HL-60 (cell line): Measurements from ENCODE around the gene WFS1.

Experiments used
- DNase-seq, 2 experiments: peaks; one replicate each; pipeline ENCODE4 v3.0.0-alpha.2; 2010 to 2020; ENCODE audit warnings: low read depth in 1 of 2, low spot score in 1 of 2
- H3K27ac ChIP-seq: fragments of 250-450 bp; sonication (Bioruptor Pico); replicated peaks from 2 replicates; pipeline ENCODE4 v1.5.1; 2020; ENCODE audit warnings: mild to moderate bottlenecking, moderate library complexity
- H3K27me3 ChIP-seq: fragments of 250-450 bp; sonication (Bioruptor Pico); 2 replicates; pipeline ENCODE4 v1.5.1; 2021; ENCODE audit warnings: mild to moderate bottlenecking, moderate library complexity; ENCODE audit not compliant: insufficient read depth, poor library complexity, severe bottlenecking
- H3K4me3 ChIP-seq: replicated peaks from 2 replicates; pipeline ENCODE4 v1.5.1; 2011; ENCODE audit warnings: mild to moderate bottlenecking, control low read depth, low read length; ENCODE audit not compliant: insufficient read depth
- GABPA ChIP-seq: IDR thresholded peaks from 2 replicates; pipeline ENCODE4 v1.6.1; 2012; ENCODE audit warnings: low read depth
- POLR2AphosphoS5 ChIP-seq: IDR thresholded peaks from 2 replicates; pipeline ENCODE4 v1.6.1; 2012; ENCODE audit warnings: low read depth
- SPI1 ChIP-seq: IDR thresholded peaks from 2 replicates; pipeline ENCODE4 v1.6.1; 2012; ENCODE audit warnings: low read depth, mild to moderate bottlenecking, borderline replicate concordance
- TF ChIP-seq, protein P1 (sequence below): IDR thresholded peaks from 2 replicates; pipeline ENCODE4 v1.6.1; 2012; ENCODE audit warnings: low read depth; ENCODE audit not compliant: insufficient replicate concordance
- TF ChIP-seq, protein P2 (sequence below): IDR thresholded peaks from one replicate; pipeline ENCODE4 v1.5.1; 2011; ENCODE audit warnings: low read length, control low read depth, inconsistent platforms; ENCODE audit not compliant: insufficient read depth

Gene WFS1

DNA sequence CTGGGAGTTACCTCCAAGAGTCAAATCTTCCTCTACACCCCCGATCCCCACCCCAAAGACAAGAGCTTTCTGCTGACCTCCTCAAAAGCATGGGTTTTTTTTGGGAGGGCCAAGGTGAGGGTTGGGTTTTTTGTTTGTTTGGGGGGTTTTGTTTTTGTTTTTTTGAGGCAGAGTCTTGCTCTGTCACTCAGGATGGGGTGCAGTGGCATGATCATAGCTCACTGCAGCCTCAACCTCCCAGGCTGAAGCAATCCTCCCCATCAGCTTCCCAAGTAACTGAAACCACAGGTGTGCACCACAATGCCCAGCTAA is 18.7 kb upstream of the WFS1 start:
- H3K27ac ChIP-seq, result no peak overlapping the region
- H3K4me3 ChIP-seq, result no peak overlapping the region
- no peaks in the 10 kb centered on the region for H3K27me3 ChIP-seq
- no peak for TF ChIP-seq GABPA
- no peak for TF ChIP-seq POLR2AphosphoS5
- TF ChIP-seq, protein P1, sequence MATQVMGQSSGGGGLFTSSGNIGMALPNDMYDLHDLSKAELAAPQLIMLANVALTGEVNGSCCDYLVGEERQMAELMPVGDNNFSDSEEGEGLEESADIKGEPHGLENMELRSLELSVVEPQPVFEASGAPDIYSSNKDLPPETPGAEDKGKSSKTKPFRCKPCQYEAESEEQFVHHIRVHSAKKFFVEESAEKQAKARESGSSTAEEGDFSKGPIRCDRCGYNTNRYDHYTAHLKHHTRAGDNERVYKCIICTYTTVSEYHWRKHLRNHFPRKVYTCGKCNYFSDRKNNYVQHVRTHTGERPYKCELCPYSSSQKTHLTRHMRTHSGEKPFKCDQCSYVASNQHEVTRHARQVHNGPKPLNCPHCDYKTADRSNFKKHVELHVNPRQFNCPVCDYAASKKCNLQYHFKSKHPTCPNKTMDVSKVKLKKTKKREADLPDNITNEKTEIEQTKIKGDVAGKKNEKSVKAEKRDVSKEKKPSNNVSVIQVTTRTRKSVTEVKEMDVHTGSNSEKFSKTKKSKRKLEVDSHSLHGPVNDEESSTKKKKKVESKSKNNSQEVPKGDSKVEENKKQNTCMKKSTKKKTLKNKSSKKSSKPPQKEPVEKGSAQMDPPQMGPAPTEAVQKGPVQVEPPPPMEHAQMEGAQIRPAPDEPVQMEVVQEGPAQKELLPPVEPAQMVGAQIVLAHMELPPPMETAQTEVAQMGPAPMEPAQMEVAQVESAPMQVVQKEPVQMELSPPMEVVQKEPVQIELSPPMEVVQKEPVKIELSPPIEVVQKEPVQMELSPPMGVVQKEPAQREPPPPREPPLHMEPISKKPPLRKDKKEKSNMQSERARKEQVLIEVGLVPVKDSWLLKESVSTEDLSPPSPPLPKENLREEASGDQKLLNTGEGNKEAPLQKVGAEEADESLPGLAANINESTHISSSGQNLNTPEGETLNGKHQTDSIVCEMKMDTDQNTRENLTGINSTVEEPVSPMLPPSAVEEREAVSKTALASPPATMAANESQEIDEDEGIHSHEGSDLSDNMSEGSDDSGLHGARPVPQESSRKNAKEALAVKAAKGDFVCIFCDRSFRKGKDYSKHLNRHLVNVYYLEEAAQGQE, result no peak
- no peak for TF ChIP-seq SPI1
- TF ChIP-seq, protein P2, sequence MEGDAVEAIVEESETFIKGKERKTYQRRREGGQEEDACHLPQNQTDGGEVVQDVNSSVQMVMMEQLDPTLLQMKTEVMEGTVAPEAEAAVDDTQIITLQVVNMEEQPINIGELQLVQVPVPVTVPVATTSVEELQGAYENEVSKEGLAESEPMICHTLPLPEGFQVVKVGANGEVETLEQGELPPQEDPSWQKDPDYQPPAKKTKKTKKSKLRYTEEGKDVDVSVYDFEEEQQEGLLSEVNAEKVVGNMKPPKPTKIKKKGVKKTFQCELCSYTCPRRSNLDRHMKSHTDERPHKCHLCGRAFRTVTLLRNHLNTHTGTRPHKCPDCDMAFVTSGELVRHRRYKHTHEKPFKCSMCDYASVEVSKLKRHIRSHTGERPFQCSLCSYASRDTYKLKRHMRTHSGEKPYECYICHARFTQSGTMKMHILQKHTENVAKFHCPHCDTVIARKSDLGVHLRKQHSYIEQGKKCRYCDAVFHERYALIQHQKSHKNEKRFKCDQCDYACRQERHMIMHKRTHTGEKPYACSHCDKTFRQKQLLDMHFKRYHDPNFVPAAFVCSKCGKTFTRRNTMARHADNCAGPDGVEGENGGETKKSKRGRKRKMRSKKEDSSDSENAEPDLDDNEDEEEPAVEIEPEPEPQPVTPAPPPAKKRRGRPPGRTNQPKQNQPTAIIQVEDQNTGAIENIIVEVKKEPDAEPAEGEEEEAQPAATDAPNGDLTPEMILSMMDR, result no peak
- DNase-seq, result no peak

DNA sequence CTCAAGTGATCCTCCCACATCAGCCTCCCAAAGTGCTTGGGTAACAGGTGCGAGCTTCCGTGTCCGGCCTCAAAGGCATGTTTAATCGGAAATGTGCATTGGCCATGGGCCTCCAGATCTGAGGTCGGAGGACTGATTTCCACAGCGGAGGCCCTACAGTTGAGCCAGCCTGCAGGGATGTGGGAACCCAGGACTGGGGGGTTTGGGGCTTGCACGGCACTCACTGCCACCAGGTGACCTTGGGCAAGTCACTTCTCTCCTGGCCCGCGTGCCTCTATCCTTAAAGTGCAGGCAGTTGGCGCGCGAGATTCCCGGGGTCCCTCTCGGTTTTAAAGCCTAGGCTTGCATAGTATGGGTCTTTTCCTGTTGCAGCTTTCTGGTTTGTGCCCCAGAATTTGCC is 18.3 kb upstream of the WFS1 start:
- TF ChIP-seq, protein P2, result no peak
- TF ChIP-seq GABPA, result no peak
- no peak for TF ChIP-seq SPI1
- TF ChIP-seq, protein P1, result no peak
- TF ChIP-seq POLR2AphosphoS5, result no peak
- no peak for DNase-seq
- H3K27me3 ChIP-seq, result no peaks in the 10 kb centered on the region
- no peak overlapping the region for H3K27ac ChIP-seq
- H3K4me3 ChIP-seq, result no peak overlapping the region

DNA sequence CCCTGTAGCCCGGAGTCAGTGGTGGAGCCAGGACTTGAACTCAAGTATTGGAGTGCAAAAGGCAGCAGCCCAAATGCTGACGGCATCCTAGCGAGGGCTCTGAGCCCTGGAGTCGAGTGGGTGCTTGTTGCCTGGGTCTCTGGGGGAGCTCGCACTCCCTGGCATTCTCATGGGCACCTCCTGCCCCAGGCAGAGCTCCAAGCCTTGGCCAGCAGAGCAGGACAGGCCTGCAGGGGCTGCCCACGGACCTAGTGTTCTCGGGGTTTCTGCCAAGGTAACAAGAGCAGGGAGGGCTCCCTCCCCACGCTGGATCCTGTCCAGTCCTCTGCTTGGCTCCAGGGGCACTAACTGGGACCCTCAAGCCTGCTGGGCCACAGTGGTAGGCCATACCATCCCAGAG is 17.6 kb upstream of the WFS1 start:
- H3K27ac ChIP-seq, result no peak overlapping the region
- TF ChIP-seq POLR2AphosphoS5, result no peak
- TF ChIP-seq GABPA, result no peak

DNA sequence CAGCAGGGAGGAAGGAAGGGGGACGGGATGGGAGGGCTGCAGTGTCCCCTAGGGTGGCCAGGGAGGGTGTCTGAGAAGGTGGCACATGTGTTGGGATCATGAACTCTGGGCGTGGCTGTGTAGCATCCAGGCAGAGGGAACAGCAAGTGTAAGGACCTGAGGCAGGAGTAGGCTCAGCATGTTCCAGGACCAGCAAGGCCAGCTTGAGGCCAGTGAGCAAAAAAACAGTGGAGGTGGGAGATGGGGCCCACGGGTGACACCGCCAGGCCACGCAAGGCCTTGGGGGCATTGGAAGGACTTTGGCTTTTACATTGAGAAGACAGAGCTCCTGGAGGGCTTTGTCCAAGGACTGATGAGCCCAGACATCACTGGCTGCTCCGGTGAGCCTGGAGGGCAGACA is 16.5 kb upstream of the WFS1 start:
- H3K27ac ChIP-seq, result no peak overlapping the region
- TF ChIP-seq POLR2AphosphoS5 (no peak), SPI1 (no peak), GABPA (no peak)
- TF ChIP-seq, protein P1, result no peak
- TF ChIP-seq, protein P2, result no peak
- DNase-seq, result no peak
- no peak overlapping the region for H3K4me3 ChIP-seq
- no peaks in the 10 kb centered on the region for H3K27me3 ChIP-seq

More for the DNA sequence above, 17.6 kb upstream of the WFS1 start:
- DNase-seq, result no peak
- Histone ChIP-seq H3K27me3 (no peaks in the 10 kb centered on the region), H3K4me3 (no peak overlapping the region)
